ENCODE data around the gene GLIS1. TPM values are rescaled to one million over a fixed set of nuclear protein-coding genes. Genes with fewer than 3 reads are reported as not detected.

The GLIS1 gene
- total RNA-seq, 2 donors from 2014 or later = 0.20 to 0.22 TPM

DNA sequence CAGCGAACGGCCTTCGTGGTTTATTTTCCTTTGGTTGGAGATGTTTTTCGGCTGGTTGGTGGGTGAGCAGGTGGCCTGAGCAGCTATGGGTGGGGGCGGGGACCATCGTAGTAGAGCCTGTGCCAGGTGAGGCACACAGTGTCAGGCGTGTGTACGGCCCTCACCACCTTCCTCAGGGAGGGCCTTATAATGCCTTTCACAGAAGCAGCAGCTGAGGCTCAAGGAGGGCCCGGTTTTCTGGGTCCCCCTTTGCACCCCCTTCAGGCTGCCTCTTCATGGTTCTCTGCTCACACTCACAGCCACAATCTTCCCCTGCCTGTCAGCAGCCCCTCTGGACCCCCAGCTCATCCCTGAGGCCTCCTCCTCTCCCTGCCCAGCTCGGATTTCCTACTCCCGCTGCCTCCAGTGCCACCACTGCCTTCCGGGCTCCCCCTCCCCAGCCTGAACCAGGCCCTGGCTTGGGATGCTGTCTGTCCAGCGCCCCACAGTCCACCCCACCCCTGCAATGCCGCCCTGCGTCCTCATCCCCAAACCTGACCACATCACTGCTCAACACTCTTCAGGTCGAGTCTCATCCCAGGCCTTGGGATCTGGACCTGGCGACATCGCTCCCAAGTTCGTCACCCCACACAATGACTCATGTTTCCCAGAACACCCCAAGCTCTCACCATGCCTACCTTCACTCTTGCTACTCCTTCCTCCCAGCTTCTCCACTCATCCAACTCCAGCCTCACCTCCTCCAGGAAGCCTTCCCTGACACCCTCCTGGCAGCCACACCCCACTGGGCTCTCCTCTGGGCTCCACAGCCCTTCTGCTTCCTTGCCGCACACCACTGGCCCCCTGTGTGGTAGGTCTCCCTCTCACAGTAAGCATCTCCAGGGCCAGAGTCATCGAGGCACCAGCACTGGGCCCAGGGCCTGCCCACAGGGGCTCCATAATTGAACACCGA is 225.9 kb downstream of the GLIS1 start:
- H3K4me1 ChIP-seq = peaks cover 0 to 18% of the 10 kb centered on the region in 2 donors
- TF ChIP-seq, protein P1, sequence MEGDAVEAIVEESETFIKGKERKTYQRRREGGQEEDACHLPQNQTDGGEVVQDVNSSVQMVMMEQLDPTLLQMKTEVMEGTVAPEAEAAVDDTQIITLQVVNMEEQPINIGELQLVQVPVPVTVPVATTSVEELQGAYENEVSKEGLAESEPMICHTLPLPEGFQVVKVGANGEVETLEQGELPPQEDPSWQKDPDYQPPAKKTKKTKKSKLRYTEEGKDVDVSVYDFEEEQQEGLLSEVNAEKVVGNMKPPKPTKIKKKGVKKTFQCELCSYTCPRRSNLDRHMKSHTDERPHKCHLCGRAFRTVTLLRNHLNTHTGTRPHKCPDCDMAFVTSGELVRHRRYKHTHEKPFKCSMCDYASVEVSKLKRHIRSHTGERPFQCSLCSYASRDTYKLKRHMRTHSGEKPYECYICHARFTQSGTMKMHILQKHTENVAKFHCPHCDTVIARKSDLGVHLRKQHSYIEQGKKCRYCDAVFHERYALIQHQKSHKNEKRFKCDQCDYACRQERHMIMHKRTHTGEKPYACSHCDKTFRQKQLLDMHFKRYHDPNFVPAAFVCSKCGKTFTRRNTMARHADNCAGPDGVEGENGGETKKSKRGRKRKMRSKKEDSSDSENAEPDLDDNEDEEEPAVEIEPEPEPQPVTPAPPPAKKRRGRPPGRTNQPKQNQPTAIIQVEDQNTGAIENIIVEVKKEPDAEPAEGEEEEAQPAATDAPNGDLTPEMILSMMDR (IDR thresholded peaks at IDR 0.05) = no peak
- no peaks in the 10 kb centered on the region for H3K27me3 ChIP-seq
- H3K27ac ChIP-seq = peak overlapping the region in 1 of 2 donors; percentile 23
- no peak for DNase-seq (ENCODE audit: low spot score)
- H3K9me3 ChIP-seq = no peaks in the 10 kb centered on the region
- no peaks in the 10 kb centered on the region for H3K36me3 ChIP-seq
- H3K4me3 ChIP-seq = no peak overlapping the region

DNA sequence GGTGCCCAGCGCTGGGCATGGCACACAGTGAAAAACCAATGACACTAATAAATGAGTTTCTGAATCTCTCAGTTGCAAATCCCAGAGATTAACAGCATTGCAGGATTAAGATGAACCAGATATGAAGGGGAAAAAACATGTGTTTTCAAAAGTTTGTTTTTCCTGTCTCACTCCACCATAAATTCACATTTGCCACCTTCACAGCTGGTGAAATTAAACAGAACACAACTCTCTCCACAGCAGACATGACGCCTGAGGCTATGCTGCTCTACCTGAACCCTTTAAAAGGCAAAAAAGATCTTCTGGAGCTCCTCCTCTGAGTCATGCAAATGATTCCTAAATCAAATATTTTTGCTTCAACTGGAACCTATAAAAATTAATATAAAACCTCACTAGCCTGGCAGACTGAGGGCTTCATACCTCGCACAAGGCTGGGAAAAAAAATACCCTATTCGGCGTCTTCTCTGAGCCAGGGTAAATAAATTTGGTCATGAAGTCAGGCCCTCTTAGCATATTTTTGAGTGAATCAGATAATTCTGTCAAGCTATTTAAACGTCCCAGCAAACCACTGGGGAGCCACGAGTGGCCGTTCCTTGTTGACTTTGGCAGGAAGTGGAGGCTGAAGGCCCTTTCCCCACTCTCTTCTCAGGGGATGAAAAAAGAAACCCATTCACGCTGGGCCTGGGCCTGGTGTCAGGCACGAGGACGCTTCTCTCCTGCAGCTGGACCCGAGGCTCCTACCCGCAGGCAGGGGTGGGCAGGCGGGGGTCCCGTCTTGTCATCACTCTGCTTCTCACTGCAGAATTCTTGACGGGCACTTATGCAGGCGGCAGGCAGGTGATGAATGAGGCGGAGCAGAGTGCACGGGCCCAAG is 226.8 kb downstream of the GLIS1 start:
- Histone ChIP-seq H3K36me3 (no peaks in the 10 kb centered on the region), H3K27me3 (no peaks in the 10 kb centered on the region), H3K9me3 (no peaks in the 10 kb centered on the region), H3K27ac (peak overlapping the region in 1 of 2 donors; percentile 23), H3K4me1 (peaks cover 0 to 18% of the 10 kb centered on the region in 2 donors), H3K4me3 (no peak overlapping the region)
- TF ChIP-seq, protein P1 (IDR thresholded peaks at IDR 0.05) = no peak
- DNase-seq (ENCODE audit: low spot score) = no peak

DNA sequence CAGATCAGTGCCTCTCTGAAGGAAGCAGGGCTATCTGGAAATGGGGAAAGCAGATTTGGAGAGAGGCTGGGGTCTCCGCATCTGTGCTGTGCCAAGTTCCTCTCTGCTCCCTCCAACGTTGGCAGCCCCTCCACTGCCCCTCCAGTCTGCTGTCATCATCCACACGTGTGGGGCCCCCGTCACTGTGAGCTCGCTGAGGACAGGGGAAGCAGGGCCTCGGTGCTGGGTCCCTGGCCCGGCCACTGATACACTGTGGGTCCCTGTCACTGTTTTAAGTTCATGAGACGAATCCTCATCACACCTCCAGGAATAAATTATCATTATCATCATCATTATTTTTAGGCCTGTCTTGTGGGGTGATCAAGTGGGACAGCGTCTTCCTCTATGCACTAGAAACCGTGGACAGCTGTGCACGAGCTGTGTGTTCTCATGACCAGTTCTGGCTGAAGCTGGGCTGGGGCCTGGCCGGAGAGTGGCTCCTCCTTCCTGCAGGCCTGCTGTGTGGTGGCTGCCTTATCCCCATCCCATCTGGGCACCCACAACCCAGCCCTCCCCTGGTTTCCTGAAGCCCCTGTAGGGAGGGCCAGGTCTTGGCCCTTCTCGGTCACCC is 227.5 kb downstream of the GLIS1 start:
- Histone ChIP-seq H3K4me1 (peaks cover 0 to 18% of the 10 kb centered on the region in 2 donors), H3K36me3 (no peaks in the 10 kb centered on the region), H3K27me3 (no peaks in the 10 kb centered on the region), H3K27ac (no peak overlapping the region), H3K4me3 (no peak overlapping the region), H3K9me3 (no peaks in the 10 kb centered on the region)
- no peak for DNase-seq (ENCODE audit: low spot score)
- TF ChIP-seq, protein P1 (IDR thresholded peaks at IDR 0.05) = no peak

DNA sequence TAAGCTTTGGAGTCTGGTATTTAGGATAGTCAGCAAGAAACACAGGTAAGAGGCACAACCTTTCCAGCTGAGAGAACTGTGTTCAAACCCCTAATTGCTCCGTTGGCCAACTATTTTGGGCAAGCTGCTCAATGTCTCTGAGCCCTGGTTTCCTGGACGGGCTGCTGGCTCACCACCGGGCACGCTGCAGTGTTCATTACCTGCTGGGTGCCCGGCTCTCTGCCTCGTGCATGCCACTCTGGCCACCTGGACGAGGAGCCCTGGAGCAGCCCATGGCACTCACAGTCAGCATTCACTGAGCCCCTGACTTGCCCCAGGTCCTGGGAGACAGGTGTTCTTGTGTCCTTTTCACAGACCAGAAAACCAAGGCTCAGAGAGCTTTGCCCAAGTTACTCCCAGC is 228.7 kb downstream of the GLIS1 start:
- Histone ChIP-seq H3K27ac (no peak overlapping the region), H3K9me3 (no peaks in the 10 kb centered on the region), H3K36me3 (no peaks in the 10 kb centered on the region), H3K4me3 (no peak overlapping the region), H3K27me3 (no peaks in the 10 kb centered on the region), H3K4me1 (peaks cover 0 to 18% of the 10 kb centered on the region in 2 donors)
- TF ChIP-seq, protein P1 (IDR thresholded peaks at IDR 0.05) = no peak
- DNase-seq (ENCODE audit: low spot score) = no peak

DNA sequence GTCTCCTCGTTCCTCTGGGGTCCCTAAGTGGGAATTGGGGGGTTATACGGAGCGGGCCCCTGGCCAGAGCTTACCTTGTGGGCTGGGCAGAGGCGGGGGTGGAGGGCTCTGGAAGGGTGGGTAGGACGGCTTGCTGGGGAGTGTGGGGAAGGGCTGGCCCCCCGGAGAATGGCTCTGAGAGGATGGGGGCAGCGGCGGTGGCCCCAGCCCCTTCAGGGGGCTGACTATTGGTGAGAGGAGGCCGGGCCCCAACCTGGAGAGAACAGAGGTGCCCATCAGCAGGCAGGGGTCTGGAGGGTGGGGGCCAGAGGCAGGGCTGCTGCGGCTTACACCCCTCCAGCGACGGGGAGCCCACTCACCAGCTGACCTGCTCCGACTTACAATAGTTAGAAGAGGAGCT is 229.2 kb downstream of the GLIS1 start:
- no peak overlapping the region for H3K27ac ChIP-seq
- H3K36me3 ChIP-seq = no peaks in the 10 kb centered on the region
- peaks cover 0 to 18% of the 10 kb centered on the region in 2 donors for H3K4me1 ChIP-seq
- TF ChIP-seq, protein P1 (IDR thresholded peaks at IDR 0.05) = no peak
- no peak for DNase-seq (ENCODE audit: low spot score)
- no peak overlapping the region for H3K4me3 ChIP-seq
- H3K27me3 ChIP-seq = no peaks in the 10 kb centered on the region
- H3K9me3 ChIP-seq = no peaks in the 10 kb centered on the region
